H1 (cell line): ENCODE results near the gene MYH6.

Experiments used
- CTCF ChIP-seq, 3 experiments: IDR thresholded peaks; 1 replicate in 2 of 3; 2 replicates in 1 of 3; pipeline versions ENCODE4 v1.5.1 to v1.6.1; 2011; ENCODE audit warnings: low read length in 3 of 3, mild to moderate bottlenecking in 3 of 3, inconsistent platforms in 2 of 3, low read depth in 1 of 3, moderate library complexity in 1 of 3; ENCODE audit not compliant: insufficient read depth in 1 of 3; ENCODE audit errors: control extremely low read depth in 1 of 3
- EGR1 ChIP-seq: IDR thresholded peaks from 2 replicates; pipeline ENCODE4 v1.6.1; 2011; ENCODE audit warnings: low read depth, low read length, borderline replicate concordance
- EZH2 ChIP-seq: fragments of 200-600 bp; sonication (generic); IDR thresholded peaks from 2 replicates; pipeline ENCODE4 v1.7.1; 2012; ENCODE audit warnings: low read depth, mild to moderate bottlenecking, moderate library complexity, low read length, inconsistent platforms; ENCODE audit not compliant: severe bottlenecking
- POLR2A ChIP-seq, 2 experiments: IDR thresholded peaks; 1 replicate in 1 of 2; 2 replicates in 1 of 2; pipeline ENCODE4 v1.6.1; 2011; ENCODE audit warnings: low read depth in 2 of 2, low read length in 2 of 2, mild to moderate bottlenecking in 2 of 2; ENCODE audit errors: control extremely low read depth in 1 of 2
- RFX5 ChIP-seq: IDR thresholded peaks from 2 replicates; pipeline ENCODE4 v1.6.1; 2011; ENCODE audit warnings: low read depth, low read length, improper control_type of control experiment, borderline replicate concordance
- RXRA ChIP-seq: IDR thresholded peaks from 2 replicates; pipeline ENCODE4 v1.6.1; 2011; ENCODE audit warnings: low read depth, mild to moderate bottlenecking, low read length, moderate library complexity; ENCODE audit not compliant: insufficient read depth
- SP4 ChIP-seq: IDR thresholded peaks from 2 replicates; pipeline ENCODE4 v1.6.1; 2012; ENCODE audit warnings: low read length, inconsistent platforms
- TEAD4 ChIP-seq: IDR thresholded peaks from 2 replicates; pipeline ENCODE4 v1.6.1; 2012; ENCODE audit warnings: low read depth, low read length, inconsistent platforms, mixed read lengths
- TF ChIP-seq, protein P1 (sequence below): IDR thresholded peaks from 2 replicates; pipeline ENCODE4 v1.6.1; 2011; ENCODE audit warnings: low read length, improper control_type of control experiment

- TF ChIP-seq, protein P1, sequence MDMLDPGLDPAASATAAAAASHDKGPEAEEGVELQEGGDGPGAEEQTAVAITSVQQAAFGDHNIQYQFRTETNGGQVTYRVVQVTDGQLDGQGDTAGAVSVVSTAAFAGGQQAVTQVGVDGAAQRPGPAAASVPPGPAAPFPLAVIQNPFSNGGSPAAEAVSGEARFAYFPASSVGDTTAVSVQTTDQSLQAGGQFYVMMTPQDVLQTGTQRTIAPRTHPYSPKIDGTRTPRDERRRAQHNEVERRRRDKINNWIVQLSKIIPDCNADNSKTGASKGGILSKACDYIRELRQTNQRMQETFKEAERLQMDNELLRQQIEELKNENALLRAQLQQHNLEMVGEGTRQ: no peak
- no peak for TF ChIP-seq EGR1
- TF ChIP-seq CTCF (IDR thresholded peaks at IDR 0.05; ENCODE audit: control extremely low read depth in 1 of 3, insufficient read depth in 1 of 3, low read depth in 1 of 3, low read length in 3 of 3): no peak
- TF ChIP-seq RXRA: no peak
- no peak for TF ChIP-seq EZH2
- no peak for TF ChIP-seq RFX5
- TF ChIP-seq SP4: no peak
- no peak for TF ChIP-seq POLR2A (IDR thresholded peaks at IDR 0.05; ENCODE audit: control extremely low read depth in 1 of 2, low read depth in 2 of 2, low read length in 2 of 2)
- TF ChIP-seq TEAD4: no peak
These were observed 11.2 kb downstream of the MYH6 start for GRCh38 chr14:23396781-23397407.
